Endodermal cell (in vitro differentiated cells): Measurements from ENCODE around the gene PIEZO2. TPM values are rescaled to one million over a fixed set of nuclear protein-coding genes. Genes with fewer than 3 reads are reported as not detected.

Experiments
- DNase-seq: peaks from one replicate; pipeline ENCODE4 v3.0.0-alpha.2; 2017
- H3K27ac ChIP-seq: 2 replicates; pipeline ENCODE4 v1.5.1; 2013; ENCODE audit warnings: mild to moderate bottlenecking, low read depth, low read length, moderate library complexity
- H3K27me3 ChIP-seq: 2 replicates; pipeline ENCODE4 v1.6.1; 2013; ENCODE audit warnings: mild to moderate bottlenecking, low read length, moderate library complexity; ENCODE audit not compliant: insufficient read depth, control insufficient read depth, poor library complexity, severe bottlenecking
- H3K36me3 ChIP-seq: 2 replicates; pipeline ENCODE4 v1.7.0; 2013; ENCODE audit warnings: mild to moderate bottlenecking, low read length, moderate library complexity; ENCODE audit not compliant: control insufficient read depth, insufficient read depth
- H3K4me1 ChIP-seq: one replicate; pipeline ENCODE4 v1.7.0; 2013; ENCODE audit warnings: low read length; ENCODE audit not compliant: control insufficient read depth, insufficient read depth
- H3K4me3 ChIP-seq: 2 replicates; pipeline ENCODE4 v1.5.1; 2013; ENCODE audit warnings: mild to moderate bottlenecking, low read length, moderate library complexity
- H3K9ac ChIP-seq: 2 replicates; pipeline ENCODE4 v1.6.1; 2013; ENCODE audit warnings: mild to moderate bottlenecking, low read length, moderate library complexity; ENCODE audit not compliant: poor library complexity, severe bottlenecking; ENCODE audit errors: extremely low read depth
- H3K9me3 ChIP-seq: 2 replicates; pipeline ENCODE4 v1.6.1; 2013; ENCODE audit warnings: mild to moderate bottlenecking, low read length, moderate library complexity; ENCODE audit not compliant: control insufficient read depth
- H3K27ac Mint-ChIP-seq: 2 replicates; pipeline ENCODE4 v1.8.0; 2020; ENCODE audit warnings: mixed read lengths
- H3K27me3 Mint-ChIP-seq: 2 replicates; pipeline ENCODE4 v1.8.0; 2021; ENCODE audit warnings: mild to moderate bottlenecking, mixed read lengths; ENCODE audit not compliant: insufficient read depth
- H3K36me3 Mint-ChIP-seq: 2 replicates; pipeline ENCODE4 v1.8.0; 2020; ENCODE audit warnings: low read depth, mixed read lengths
- H3K4me1 Mint-ChIP-seq: 2 replicates; pipeline ENCODE4 v1.8.0; 2020; ENCODE audit warnings: mixed read lengths
- H3K4me3 Mint-ChIP-seq: 2 replicates; pipeline ENCODE4 v1.8.0; 2020; ENCODE audit warnings: mild to moderate bottlenecking, moderate library complexity, mixed read lengths
- H3K9me3 Mint-ChIP-seq: 2 replicates; pipeline ENCODE4 v1.8.0; 2020; ENCODE audit warnings: mild to moderate bottlenecking, mixed read lengths
- WGBS, 2 experiments: methylation state at CpG; one replicate each; pipeline versions ENCODE4 v1.1.5 to v1.1.7; 2013; ENCODE audit warnings: missing lambda C conversion rate in 2 of 2, mixed read lengths in 1 of 2; ENCODE audit not compliant: insufficient coverage in 1 of 2, insufficient read length in 1 of 2; 5-methylcytosine and 5-hydroxymethylcytosine counted together
- total RNA-seq, 2 donors: library from RNA; stranded (reverse); fragmentation: NEBNext Ultra II Directional in 1 of 2; extraction: Animal tissue kit (Norgen Biotek cat#: 25700) in 1 of 2; gene quantifications; 2 replicates in 1 of 2; 3 replicates in 1 of 2; pipeline ENCODE4 v1.2.1, GENCODE V29; 2021
- TF ChIP-seq, protein P1 (sequence below): fragments of 200-600 bp; sonication (generic); conservative IDR thresholded peaks from 2 replicates; pipeline ENCODE4 v1.5.0; 2021; ENCODE audit warnings: antibody characterized with exemption, mild to moderate bottlenecking

The PIEZO2 gene
- total RNA-seq, 2 donors from 2014 or later = 7.3 to 12.1 TPM

GRCh38 chr18:10745971-10746370 lies 403.4 kb downstream of the PIEZO2 start:
- Histone ChIP-seq H3K27me3 (no peaks in the 10 kb centered on the region), H3K4me3 (no peak overlapping the region), H3K9ac (no peak overlapping the region), H3K36me3 (peaks cover 5% of the 10 kb centered on the region), H3K4me1 (no peaks in the 10 kb centered on the region), H3K9me3 (no peaks in the 10 kb centered on the region), H3K27ac (no peak overlapping the region)
- WGBS, 2 experiments = 88 to 93% methylated on average over 2 to 3 of the region's 3 CpGs
- Mint-ChIP-seq H3K9me3 (no peaks in the 10 kb centered on the region), H3K4me3 (no peak overlapping the region), H3K27me3 (no peaks in the 10 kb centered on the region), H3K27ac (no peak overlapping the region), H3K36me3 (no peaks in the 10 kb centered on the region), H3K4me1 (no peaks in the 10 kb centered on the region)
- DNase-seq = no peak
- TF ChIP-seq, protein P1, sequence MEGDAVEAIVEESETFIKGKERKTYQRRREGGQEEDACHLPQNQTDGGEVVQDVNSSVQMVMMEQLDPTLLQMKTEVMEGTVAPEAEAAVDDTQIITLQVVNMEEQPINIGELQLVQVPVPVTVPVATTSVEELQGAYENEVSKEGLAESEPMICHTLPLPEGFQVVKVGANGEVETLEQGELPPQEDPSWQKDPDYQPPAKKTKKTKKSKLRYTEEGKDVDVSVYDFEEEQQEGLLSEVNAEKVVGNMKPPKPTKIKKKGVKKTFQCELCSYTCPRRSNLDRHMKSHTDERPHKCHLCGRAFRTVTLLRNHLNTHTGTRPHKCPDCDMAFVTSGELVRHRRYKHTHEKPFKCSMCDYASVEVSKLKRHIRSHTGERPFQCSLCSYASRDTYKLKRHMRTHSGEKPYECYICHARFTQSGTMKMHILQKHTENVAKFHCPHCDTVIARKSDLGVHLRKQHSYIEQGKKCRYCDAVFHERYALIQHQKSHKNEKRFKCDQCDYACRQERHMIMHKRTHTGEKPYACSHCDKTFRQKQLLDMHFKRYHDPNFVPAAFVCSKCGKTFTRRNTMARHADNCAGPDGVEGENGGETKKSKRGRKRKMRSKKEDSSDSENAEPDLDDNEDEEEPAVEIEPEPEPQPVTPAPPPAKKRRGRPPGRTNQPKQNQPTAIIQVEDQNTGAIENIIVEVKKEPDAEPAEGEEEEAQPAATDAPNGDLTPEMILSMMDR = no peak

DNA sequence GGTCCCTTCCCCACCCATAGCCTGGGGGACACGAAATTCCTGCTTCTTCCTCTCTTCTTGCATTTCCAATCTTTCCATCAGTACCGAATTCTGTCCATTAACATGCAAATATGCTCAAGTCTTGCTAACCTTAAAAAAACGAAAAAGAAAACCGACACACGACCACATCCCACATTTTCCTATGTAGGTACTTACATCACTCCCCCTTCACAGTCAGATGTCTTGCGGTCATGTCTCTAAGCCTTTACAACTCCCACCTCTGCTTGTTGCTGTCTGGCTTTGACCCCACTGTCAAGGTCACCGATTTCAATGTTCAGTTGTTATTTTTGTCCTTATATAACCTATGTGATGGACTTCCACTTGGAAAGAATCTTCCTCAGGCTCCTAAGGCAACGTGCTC lies 404.1 kb downstream of the PIEZO2 start:
- H3K36me3 Mint-ChIP-seq = no peaks in the 10 kb centered on the region
- Histone ChIP-seq H3K27ac (no peak overlapping the region), H3K27me3 (no peaks in the 10 kb centered on the region), H3K4me3 (no peak overlapping the region), H3K9ac (no peak overlapping the region), H3K36me3 (peaks cover 5% of the 10 kb centered on the region), H3K4me1 (no peaks in the 10 kb centered on the region), H3K9me3 (no peaks in the 10 kb centered on the region)
- no peak overlapping the region for H3K4me3 Mint-ChIP-seq
- no peaks in the 10 kb centered on the region for H3K9me3 Mint-ChIP-seq
- H3K4me1 Mint-ChIP-seq = no peaks in the 10 kb centered on the region
- TF ChIP-seq, protein P1 = no peak
- no peak for DNase-seq
- 84 to 90% methylated on average over 6 to 8 of the region's 8 CpGs for WGBS, 2 experiments
- no peaks in the 10 kb centered on the region for H3K27me3 Mint-ChIP-seq
- no peak overlapping the region for H3K27ac Mint-ChIP-seq

GRCh38 chr18:10743766-10744165 lies 405.6 kb downstream of the PIEZO2 start:
- Mint-ChIP-seq H3K36me3 (no peaks in the 10 kb centered on the region), H3K27me3 (no peaks in the 10 kb centered on the region), H3K4me3 (no peak overlapping the region), H3K27ac (no peak overlapping the region), H3K9me3 (no peaks in the 10 kb centered on the region), H3K4me1 (no peaks in the 10 kb centered on the region)
- Histone ChIP-seq H3K9ac (no peak overlapping the region), H3K27me3 (no peaks in the 10 kb centered on the region), H3K36me3 (peaks cover 5% of the 10 kb centered on the region), H3K9me3 (no peaks in the 10 kb centered on the region), H3K4me3 (no peak overlapping the region), H3K4me1 (no peaks in the 10 kb centered on the region), H3K27ac (no peak overlapping the region)
- TF ChIP-seq, protein P1 = no peak
- 67 to 78% methylated on average over 3 to 5 of the region's 5 CpGs for WGBS, 2 experiments
- no peak for DNase-seq
